Adipose tissue (tissue), 3 donors: ENCODE data around the gene SPEN. TPM values are rescaled to one million over a fixed set of nuclear protein-coding genes. Genes with fewer than 3 reads are reported as not detected.

Source experiments
- H3K27ac ChIP-seq: one replicate; pipeline ENCODE4 v1.5.1; 2013; ENCODE audit warnings: low read depth, low read length
- WGBS, 3 donors: extraction: QIAGEN DNeasy Blood & Tissue Kit; methylation state at CpG; one replicate each; pipeline ENCODE4 v1.1.7; 2013; 5-methylcytosine and 5-hydroxymethylcytosine counted together
- polyA plus RNA-seq, 3 donors: library from polyadenylated mRNA; stranded (reverse); fragments of 200-250 nt; gene quantifications; one replicate each; pipeline ENCODE4 v1.2.3, GENCODE V29; 2013
- donor health status: healthy with polysubstance abuse.
- donor health status: Bipolar disorder and iron deficiency.
- donor health status: healthy.

SPEN gene
- polyA plus RNA-seq, 3 donors = 15.7 to 28.8 (median 20.2) TPM

- WGBS, 3 donors = 88 to 90% (median 90%) methylated on average over 13 of the region's 13 CpGs
- no peak overlapping the region for H3K27ac ChIP-seq
These were observed 92.9 kb downstream of the SPEN start for GRCh38 chr1:15940110-15941043.

GRCh38 chr1:15941044-15941840 is 93.7 kb downstream of the SPEN start:
- 90 to 93% (median 91%) methylated on average over 13 of the region's 13 CpGs for WGBS, 3 donors
- H3K27ac ChIP-seq = no peak overlapping the region

- H3K27ac ChIP-seq = no peak overlapping the region
- 64 to 89% (median 83%) methylated on average over 32 of the region's 32 CpGs for WGBS, 3 donors
These were observed 94.6 kb downstream of the SPEN start for GRCh38 chr1:15941899-15942660.

GRCh38 chr1:15942661-15943327 is 95.3 kb downstream of the SPEN start:
- no peak overlapping the region for H3K27ac ChIP-seq
- WGBS, 3 donors = 75 to 84% (median 78%) methylated on average over 18 of the region's 18 CpGs

GRCh38 chr1:15943328-15943991 is 96.0 kb downstream of the SPEN start:
- H3K27ac ChIP-seq = no peak overlapping the region
- WGBS, 3 donors = 96 to 98% (median 97%) methylated on average over 29 to 33 of the region's 33 CpGs

- no peak overlapping the region for H3K27ac ChIP-seq
- 94 to 97% (median 96%) methylated on average over 21 to 22 of the region's 22 CpGs for WGBS, 3 donors
These were observed 96.4 kb downstream of the SPEN start for GRCh38 chr1:15943992-15944307.

GRCh38 chr1:15944308-15945010 is 97.0 kb downstream of the SPEN start:
- WGBS, 3 donors = 94 to 96% (median 95%) methylated on average over 55 of the region's 55 CpGs
- no peak overlapping the region for H3K27ac ChIP-seq

GRCh38 chr1:15945011-15945831 is 97.7 kb downstream of the SPEN start:
- H3K27ac ChIP-seq = no peak overlapping the region
- 91 to 92% (median 91%) methylated on average over 39 of the region's 39 CpGs for WGBS, 3 donors

- no peak overlapping the region for H3K27ac ChIP-seq
- WGBS, 3 donors = 95% methylated on average over 14 to 17 of the region's 17 CpGs
These were observed 98.4 kb downstream of the SPEN start for GRCh38 chr1:15945832-15946448.

GRCh38 chr1:15946571-15947381 is 99.3 kb downstream of the SPEN start:
- WGBS, 3 donors = 84 to 88% (median 87%) methylated on average over 18 of the region's 18 CpGs
- no peak overlapping the region for H3K27ac ChIP-seq

GRCh38 chr1:15947382-15948090 is 100.0 kb downstream of the SPEN start:
- 90 to 94% (median 91%) methylated on average over 10 of the region's 10 CpGs for WGBS, 3 donors
- H3K27ac ChIP-seq = no peak overlapping the region

GRCh38 chr1:15948091-15948591 is 100.6 kb downstream of the SPEN start:
- no peak overlapping the region for H3K27ac ChIP-seq
- 83 to 92% (median 87%) methylated on average over 16 of the region's 16 CpGs for WGBS, 3 donors

- 49 to 75% (median 55%) methylated on average over 15 of the region's 15 CpGs for WGBS, 3 donors
- peak overlapping the region; percentile 74 for H3K27ac ChIP-seq
These were observed 101.3 kb downstream of the SPEN start for GRCh38 chr1:15948595-15949452.
